Measurements from ENCODE around the gene PICALM.

DNA sequence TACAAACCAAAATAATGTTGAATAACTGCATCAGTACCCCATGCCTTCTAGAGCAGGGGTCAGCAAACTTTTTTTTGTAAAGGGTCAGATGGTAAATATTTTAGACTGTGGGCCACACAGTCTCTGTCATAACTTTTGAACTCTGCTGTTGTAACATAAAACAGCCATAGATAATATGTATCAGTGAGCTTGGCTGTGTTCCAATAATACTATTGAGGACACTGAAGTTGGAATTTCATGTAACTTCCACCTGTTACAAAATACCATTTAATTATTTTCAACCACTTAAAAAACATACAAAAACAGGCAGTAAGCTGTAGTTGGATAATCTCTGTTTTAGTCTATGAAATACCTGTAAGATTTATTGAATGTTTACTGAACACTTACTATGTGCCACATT, 55.2 kb downstream of the PICALM start:
- TF ChIP-seq, protein P1, sequence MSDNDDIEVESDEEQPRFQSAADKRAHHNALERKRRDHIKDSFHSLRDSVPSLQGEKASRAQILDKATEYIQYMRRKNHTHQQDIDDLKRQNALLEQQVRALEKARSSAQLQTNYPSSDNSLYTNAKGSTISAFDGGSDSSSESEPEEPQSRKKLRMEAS (IDR thresholded peaks at IDR 0.05; ENCODE audit: low read depth, low read length): no peak
- TF ChIP-seq, protein P2, sequence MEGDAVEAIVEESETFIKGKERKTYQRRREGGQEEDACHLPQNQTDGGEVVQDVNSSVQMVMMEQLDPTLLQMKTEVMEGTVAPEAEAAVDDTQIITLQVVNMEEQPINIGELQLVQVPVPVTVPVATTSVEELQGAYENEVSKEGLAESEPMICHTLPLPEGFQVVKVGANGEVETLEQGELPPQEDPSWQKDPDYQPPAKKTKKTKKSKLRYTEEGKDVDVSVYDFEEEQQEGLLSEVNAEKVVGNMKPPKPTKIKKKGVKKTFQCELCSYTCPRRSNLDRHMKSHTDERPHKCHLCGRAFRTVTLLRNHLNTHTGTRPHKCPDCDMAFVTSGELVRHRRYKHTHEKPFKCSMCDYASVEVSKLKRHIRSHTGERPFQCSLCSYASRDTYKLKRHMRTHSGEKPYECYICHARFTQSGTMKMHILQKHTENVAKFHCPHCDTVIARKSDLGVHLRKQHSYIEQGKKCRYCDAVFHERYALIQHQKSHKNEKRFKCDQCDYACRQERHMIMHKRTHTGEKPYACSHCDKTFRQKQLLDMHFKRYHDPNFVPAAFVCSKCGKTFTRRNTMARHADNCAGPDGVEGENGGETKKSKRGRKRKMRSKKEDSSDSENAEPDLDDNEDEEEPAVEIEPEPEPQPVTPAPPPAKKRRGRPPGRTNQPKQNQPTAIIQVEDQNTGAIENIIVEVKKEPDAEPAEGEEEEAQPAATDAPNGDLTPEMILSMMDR (IDR thresholded peaks at IDR 0.05; ENCODE audit: low read depth, low read length): no peak
- no peak for TF ChIP-seq MYC (IDR thresholded peaks at IDR 0.05; ENCODE audit: low read depth, low read length)
- no peak for TF ChIP-seq POLR2A (IDR thresholded peaks at IDR 0.05; ENCODE audit: extremely low read depth, insufficient read length)

All from NB4 (cell line).